Measurements from ENCODE around the gene OR52I2.

The OR52I2 gene

DNA sequence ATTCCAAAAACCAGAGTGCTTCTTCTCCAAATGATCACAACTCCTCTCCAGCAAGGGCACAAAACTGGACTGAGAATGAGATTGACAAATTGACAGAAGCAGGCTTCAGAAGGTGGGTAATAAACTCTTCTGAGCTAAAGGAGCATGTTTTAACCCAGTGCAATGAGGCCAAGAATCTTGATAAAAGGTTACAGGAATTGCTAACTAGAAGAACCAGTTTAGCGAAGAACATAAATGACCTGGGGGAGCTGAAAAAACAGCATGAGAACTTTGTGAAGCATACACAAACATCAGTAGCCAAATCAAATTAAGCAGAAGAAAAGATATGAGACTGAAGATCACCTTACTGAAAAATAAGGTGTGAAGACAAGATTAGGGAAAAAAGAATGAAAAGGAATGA, 21.1 kb upstream of the OR52I2 start:
- no peaks in the 10 kb centered on the region for H3K4me1 ChIP-seq (ENCODE audit: control insufficient read depth, low read length)
- H4K20me1 ChIP-seq (ENCODE audit: control insufficient read depth, insufficient read depth, low read depth, low read length) = no peaks in the 10 kb centered on the region
- H3F3A ChIP-seq (ENCODE audit: control insufficient read depth, insufficient read depth) = no peaks in the 10 kb centered on the region
- H3K27me3 ChIP-seq (ENCODE audit: control insufficient read depth, low read length) = no peaks in the 10 kb centered on the region
- TF ChIP-seq EZH2phosphoT487 (IDR thresholded peaks at IDR 0.05; ENCODE audit: borderline replicate concordance, low read length) = no peak
- TF ChIP-seq, protein P1, sequence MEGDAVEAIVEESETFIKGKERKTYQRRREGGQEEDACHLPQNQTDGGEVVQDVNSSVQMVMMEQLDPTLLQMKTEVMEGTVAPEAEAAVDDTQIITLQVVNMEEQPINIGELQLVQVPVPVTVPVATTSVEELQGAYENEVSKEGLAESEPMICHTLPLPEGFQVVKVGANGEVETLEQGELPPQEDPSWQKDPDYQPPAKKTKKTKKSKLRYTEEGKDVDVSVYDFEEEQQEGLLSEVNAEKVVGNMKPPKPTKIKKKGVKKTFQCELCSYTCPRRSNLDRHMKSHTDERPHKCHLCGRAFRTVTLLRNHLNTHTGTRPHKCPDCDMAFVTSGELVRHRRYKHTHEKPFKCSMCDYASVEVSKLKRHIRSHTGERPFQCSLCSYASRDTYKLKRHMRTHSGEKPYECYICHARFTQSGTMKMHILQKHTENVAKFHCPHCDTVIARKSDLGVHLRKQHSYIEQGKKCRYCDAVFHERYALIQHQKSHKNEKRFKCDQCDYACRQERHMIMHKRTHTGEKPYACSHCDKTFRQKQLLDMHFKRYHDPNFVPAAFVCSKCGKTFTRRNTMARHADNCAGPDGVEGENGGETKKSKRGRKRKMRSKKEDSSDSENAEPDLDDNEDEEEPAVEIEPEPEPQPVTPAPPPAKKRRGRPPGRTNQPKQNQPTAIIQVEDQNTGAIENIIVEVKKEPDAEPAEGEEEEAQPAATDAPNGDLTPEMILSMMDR (IDR thresholded peaks at IDR 0.05; ENCODE audit: low read depth, low read length, poor library complexity, severe bottlenecking) = no peak
- no peaks in the 10 kb centered on the region for H3K9me2 ChIP-seq (replicated peaks; ENCODE audit: control insufficient read depth, low read length)
- no peaks in the 10 kb centered on the region for H3K79me2 ChIP-seq (ENCODE audit: control insufficient read depth, low read length)
- H3K4me2 ChIP-seq (ENCODE audit: low read length) = no peak overlapping the region
- no peaks in the 10 kb centered on the region for H3K9me3 ChIP-seq (ENCODE audit: control insufficient read depth, insufficient read depth, low read length)
- no peak overlapping the region for H3K27ac ChIP-seq (ENCODE audit: low read depth, low read length)
- H3K4me3 ChIP-seq (ENCODE audit: low read length) = no peak overlapping the region
- no peaks in the 10 kb centered on the region for H3K36me3 ChIP-seq (ENCODE audit: control insufficient read depth, low read length)

GRCh38 chr11:4565371-4565770, 16.2 kb upstream of the OR52I2 start:
- TF ChIP-seq EZH2phosphoT487 (IDR thresholded peaks at IDR 0.05; ENCODE audit: borderline replicate concordance, low read length) = no peak
- TF ChIP-seq, protein P1 (IDR thresholded peaks at IDR 0.05; ENCODE audit: low read depth, low read length, poor library complexity, severe bottlenecking) = no peak
- Histone ChIP-seq H3K4me2 (ENCODE audit: low read length) (no peak overlapping the region), H3K9me3 (ENCODE audit: control insufficient read depth, insufficient read depth, low read length) (no peaks in the 10 kb centered on the region), H4K20me1 (ENCODE audit: control insufficient read depth, insufficient read depth, low read depth, low read length) (no peaks in the 10 kb centered on the region), H3K36me3 (ENCODE audit: control insufficient read depth, low read length) (no peaks in the 10 kb centered on the region), H3K4me3 (ENCODE audit: low read length) (no peak overlapping the region), H3F3A (ENCODE audit: control insufficient read depth, insufficient read depth) (no peaks in the 10 kb centered on the region), H3K79me2 (ENCODE audit: control insufficient read depth, low read length) (no peaks in the 10 kb centered on the region), H3K9me2 (replicated peaks; ENCODE audit: control insufficient read depth, low read length) (no peaks in the 10 kb centered on the region), H3K4me1 (ENCODE audit: control insufficient read depth, low read length) (no peaks in the 10 kb centered on the region), H3K27ac (ENCODE audit: low read depth, low read length) (no peak overlapping the region), H3K27me3 (ENCODE audit: control insufficient read depth, low read length) (no peaks in the 10 kb centered on the region)

- Histone ChIP-seq H3K4me3 (ENCODE audit: low read length) (no peak overlapping the region), H3K27ac (ENCODE audit: low read depth, low read length) (no peak overlapping the region), H3K79me2 (ENCODE audit: control insufficient read depth, low read length) (no peaks in the 10 kb centered on the region), H3K27me3 (ENCODE audit: control insufficient read depth, low read length) (no peaks in the 10 kb centered on the region), H3F3A (ENCODE audit: control insufficient read depth, insufficient read depth) (no peaks in the 10 kb centered on the region), H3K9me3 (ENCODE audit: control insufficient read depth, insufficient read depth, low read length) (no peaks in the 10 kb centered on the region), H3K9me2 (replicated peaks; ENCODE audit: control insufficient read depth, low read length) (no peaks in the 10 kb centered on the region), H3K36me3 (ENCODE audit: control insufficient read depth, low read length) (no peaks in the 10 kb centered on the region), H3K4me2 (ENCODE audit: low read length) (no peak overlapping the region), H4K20me1 (ENCODE audit: control insufficient read depth, insufficient read depth, low read depth, low read length) (no peaks in the 10 kb centered on the region), H3K4me1 (ENCODE audit: control insufficient read depth, low read length) (no peaks in the 10 kb centered on the region)
- TF ChIP-seq EZH2phosphoT487 (IDR thresholded peaks at IDR 0.05; ENCODE audit: borderline replicate concordance, low read length) = no peak
- TF ChIP-seq, protein P1 (IDR thresholded peaks at IDR 0.05; ENCODE audit: low read depth, low read length, poor library complexity, severe bottlenecking) = no peak
Measured at GRCh38 chr11:4569075-4569474, 12.5 kb upstream of the OR52I2 start.

- no peak overlapping the region for H3K4me2 ChIP-seq (ENCODE audit: low read length)
- peaks cover 4% of the 10 kb centered on the region; the same call in 1 of the 2 replicates for H3K27me3 ChIP-seq (ENCODE audit: control insufficient read depth, low read length)
Measured at GRCh38 chr11:4576880-4577279, 4.7 kb upstream of the OR52I2 start.

More at GRCh38 chr11:4576880-4577279, 4.7 kb upstream of the OR52I2 start:
- H3K4me3 ChIP-seq (ENCODE audit: low read length) = no peak overlapping the region
- H3F3A ChIP-seq (ENCODE audit: control insufficient read depth, insufficient read depth) = no peaks in the 10 kb centered on the region
- H3K79me2 ChIP-seq (ENCODE audit: control insufficient read depth, low read length) = no peaks in the 10 kb centered on the region
- TF ChIP-seq, protein P1 (IDR thresholded peaks at IDR 0.05; ENCODE audit: low read depth, low read length, poor library complexity, severe bottlenecking) = no peak
- TF ChIP-seq EZH2phosphoT487 (IDR thresholded peaks at IDR 0.05; ENCODE audit: borderline replicate concordance, low read length) = no peak
- no peaks in the 10 kb centered on the region for H3K4me1 ChIP-seq (ENCODE audit: control insufficient read depth, low read length)
- no peaks in the 10 kb centered on the region for H3K36me3 ChIP-seq (ENCODE audit: control insufficient read depth, low read length)
- H3K9me3 ChIP-seq (ENCODE audit: control insufficient read depth, insufficient read depth, low read length) = no peaks in the 10 kb centered on the region
- no peak overlapping the region for H3K27ac ChIP-seq (ENCODE audit: low read depth, low read length)
- H4K20me1 ChIP-seq (ENCODE audit: control insufficient read depth, insufficient read depth, low read depth, low read length) = no peaks in the 10 kb centered on the region
- H3K9me2 ChIP-seq (replicated peaks; ENCODE audit: control insufficient read depth, low read length) = no peaks in the 10 kb centered on the region
